Stimulated activated CD8-positive, alpha-beta memory T cell treated with anti-CD3 and anti-CD28 coated beads, Interleukin-12 subunit alpha, Interleukin-12 subunit beta, amount 100 ng/mL, for 1 hour (primary cell): ENCODE results near the gene FEM1A.
"Not testable (repeated sequence)": the region's sequence is repeated elsewhere in the genome, so short reads cannot be mapped to it uniquely, and the experiment has no call there.

ENCODE experiments used
- DNase-seq: peaks from one replicate; pipeline ENCODE4 v3.0.0-alpha.2; 2020; ENCODE audit warnings: low read depth

The FEM1A gene

DNA sequence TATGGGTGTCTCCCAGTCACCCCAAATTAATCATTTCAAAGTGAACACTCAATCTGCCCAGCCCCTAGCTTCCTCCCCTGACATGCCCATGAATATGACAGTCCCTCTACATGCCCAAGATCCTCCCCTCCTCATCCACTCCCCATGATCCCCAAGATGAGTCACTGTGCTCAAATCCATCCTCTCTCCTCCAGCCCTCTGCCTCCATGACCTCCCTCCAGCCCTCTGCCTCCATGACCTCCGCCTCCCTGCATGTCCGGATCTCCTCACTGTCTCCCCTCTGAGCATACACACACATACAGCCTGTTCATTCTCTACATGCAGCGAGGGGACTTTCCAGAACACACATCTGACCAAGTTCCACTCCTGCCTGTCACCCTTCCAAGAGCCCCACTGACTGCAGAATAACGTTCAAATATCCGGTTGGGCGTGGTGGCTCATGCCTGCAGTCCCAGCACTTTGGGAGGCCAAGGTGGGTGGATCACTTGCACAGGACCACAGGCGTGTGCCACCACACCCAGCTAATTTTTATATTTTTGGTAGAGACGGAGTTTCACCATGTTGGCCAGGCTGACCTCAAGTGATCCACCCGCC is 18.4 kb upstream of the FEM1A start:
- DNase-seq = no peak

DNA sequence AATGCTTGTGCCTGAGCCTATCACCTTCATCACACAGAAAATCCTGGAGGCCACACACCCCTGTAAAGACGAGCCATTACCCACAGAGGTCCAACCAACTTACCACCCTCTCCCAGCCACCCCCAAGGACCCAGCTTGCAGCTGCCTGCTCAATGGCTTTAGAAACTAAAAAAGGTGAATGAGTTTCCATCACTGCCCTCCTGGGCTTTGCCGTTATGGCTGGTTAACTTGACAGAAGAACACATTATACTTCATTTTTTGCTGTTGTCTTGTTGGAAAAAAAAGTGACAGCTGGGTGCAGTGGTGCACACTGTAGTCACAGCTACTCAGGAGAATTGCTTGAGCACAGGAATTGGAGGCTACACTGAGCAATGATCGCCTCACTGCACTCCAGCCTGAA is 17.4 kb upstream of the FEM1A start:
- DNase-seq = no peak

- no peak for DNase-seq
These were observed 15.8 kb upstream of the FEM1A start for GRCh38 chr19:4775627-4776152.

GRCh38 chr19:4776436-4777211 is 14.9 kb upstream of the FEM1A start:
- DNase-seq = no peak

GRCh38 chr19:4778124-4778523 is 13.4 kb upstream of the FEM1A start:
- not testable (repeated sequence) for DNase-seq

DNA sequence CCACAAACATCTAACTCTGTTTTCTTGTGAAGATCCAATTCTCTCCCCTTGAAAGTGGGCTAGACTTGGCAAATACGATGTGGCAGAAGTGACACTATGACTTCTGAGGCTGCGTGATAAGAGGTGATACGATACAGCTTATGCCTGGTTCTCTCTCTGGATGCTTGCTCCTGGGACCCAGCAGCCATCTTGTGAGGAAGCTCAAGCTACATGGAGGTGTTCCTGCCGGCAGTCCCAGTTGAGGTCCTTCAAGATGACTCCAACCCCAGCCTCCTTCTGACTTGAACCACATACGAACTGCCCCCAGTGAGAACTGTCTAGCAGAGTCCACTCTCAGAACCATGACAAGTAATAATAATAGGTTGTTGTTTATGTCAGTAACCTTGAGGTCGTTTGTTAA is 10.7 kb upstream of the FEM1A start:
- DNase-seq = no peak

DNA sequence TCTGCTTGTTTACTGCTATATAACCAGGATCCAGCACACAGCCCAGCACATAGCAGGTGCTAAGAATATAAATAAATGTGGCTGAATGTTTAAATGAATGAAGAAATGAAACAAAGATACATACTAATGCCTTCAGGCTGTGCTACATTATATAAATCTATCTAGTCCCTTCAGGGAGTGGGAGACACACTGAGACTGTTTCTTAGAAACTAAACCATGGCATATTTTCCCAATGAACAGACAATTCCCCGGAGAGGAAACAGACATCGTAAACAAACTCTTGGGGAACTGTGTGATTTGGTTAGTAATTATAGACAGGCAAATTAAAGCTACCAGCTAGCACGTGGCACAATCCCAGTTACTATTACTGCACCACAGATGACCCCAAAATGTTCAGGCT is 9.7 kb upstream of the FEM1A start:
- no peak for DNase-seq

DNA sequence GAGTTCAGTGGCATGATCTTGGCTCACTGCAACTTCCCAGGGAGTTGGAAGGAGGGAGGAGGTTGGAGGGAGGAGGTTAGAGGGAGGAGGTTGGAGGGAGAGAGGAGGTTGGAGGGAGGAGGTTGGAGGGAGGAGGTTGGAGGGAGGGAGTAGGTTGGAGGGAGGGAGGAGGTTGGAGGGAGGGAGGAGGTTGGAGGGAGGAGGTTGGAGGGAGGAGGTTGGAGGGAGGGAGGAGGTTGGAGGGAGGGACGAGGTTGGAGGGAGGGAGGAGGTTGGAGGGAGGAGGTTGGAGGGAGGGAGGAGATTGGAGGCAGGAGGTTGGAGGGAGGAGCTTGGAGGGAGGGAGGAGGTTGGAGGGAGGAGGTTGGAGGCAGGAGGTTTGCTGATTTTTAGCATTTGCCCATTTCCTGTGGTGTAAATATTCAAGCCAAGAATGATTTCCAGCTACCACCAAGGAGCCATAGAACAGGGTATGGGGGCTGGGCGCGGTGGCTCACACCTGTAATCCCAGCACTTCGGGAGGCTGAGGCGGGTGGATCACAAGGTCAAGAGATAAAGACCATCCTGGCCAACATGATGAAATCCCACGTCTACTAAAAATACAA is 5.0 kb upstream of the FEM1A start:
- DNase-seq = not testable (repeated sequence)

DNA sequence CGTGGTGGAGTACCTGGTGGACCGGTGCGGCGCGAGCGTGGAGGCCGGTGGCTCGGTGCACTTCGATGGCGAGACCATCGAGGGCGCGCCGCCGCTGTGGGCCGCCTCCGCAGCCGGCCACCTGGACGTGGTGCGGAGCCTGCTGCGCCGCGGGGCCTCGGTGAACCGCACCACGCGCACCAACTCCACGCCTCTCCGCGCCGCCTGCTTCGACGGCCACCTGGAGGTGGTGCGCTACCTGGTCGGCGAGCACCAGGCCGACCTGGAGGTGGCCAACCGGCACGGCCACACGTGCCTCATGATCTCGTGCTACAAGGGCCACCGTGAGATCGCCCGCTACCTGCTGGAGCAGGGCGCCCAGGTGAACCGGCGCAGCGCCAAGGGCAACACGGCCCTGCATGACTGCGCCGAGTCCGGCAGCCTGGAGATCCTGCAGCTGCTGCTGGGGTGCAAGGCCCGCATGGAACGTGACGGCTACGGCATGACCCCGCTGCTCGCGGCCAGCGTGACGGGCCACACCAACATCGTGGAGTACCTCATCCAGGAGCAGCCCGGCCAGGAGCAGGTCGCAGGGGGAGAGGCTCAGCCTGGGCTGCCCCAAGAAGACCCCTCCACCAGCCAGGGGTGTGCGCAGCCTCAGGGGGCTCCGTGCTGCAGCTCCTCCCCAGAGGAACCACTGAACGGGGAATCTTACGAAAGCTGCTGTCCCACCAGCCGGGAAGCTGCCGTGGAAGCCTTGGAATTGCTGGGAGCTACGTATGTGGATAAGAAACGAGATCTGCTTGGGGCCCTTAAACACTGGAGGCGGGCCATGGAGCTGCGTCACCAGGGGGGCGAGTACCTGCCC is 708 bp downstream of the FEM1A start:
- not testable (repeated sequence) for DNase-seq

GRCh38 chr19:4792866-4793195 is 1.3 kb downstream of the FEM1A start:
- DNase-seq = not testable (repeated sequence)

- not testable (repeated sequence) for DNase-seq
These were observed 1.7 kb downstream of the FEM1A start for GRCh38 chr19:4793278-4793677.

DNA sequence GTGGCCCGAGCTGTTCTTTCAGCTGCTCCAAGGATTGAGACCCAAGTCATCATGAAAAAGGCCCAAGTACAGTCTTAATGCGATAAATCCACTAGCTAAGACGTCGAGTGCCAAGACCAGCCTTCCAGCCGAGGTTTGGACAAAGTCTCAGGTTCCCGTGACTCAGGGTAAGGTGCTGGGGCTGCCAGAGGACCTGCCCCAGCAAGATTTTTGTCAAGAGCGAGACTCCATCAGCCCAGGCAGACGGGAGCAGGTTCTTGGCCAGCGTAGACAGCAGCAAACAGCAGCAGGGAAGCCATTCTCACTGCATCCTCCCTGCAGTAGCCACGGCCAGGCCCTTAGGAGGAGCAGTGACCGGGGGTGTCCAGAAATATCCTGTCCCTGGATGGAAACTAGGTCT is 3.4 kb downstream of the FEM1A start:
- DNase-seq = no peak

- no peak for DNase-seq
These were observed 3.9 kb downstream of the FEM1A start for GRCh38 chr19:4795400-4795799.

DNA sequence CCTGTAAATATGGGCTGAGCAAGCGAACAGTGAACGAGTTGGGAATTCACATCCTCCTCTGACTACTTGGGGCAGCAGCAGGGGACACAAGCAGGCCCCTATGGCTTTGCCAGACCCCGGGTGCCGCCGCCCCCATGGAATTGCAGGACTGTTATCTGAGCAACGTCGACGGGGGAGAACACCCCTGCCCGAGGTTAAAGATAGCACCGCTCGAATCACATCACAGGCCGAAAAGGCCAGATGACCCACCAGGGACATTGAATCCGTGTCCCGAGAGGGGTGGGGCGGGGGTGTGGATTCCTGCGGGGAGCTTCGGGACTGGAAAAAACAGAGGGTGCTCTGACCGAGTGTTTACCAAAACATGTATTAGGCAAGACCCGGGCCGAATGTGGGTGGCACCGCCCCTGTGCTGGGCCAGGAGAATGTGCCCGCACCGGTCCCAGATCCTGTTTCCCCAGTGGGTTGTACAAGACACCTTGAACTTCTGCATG is 9.1 kb downstream of the FEM1A start:
- DNase-seq = no peak

DNA sequence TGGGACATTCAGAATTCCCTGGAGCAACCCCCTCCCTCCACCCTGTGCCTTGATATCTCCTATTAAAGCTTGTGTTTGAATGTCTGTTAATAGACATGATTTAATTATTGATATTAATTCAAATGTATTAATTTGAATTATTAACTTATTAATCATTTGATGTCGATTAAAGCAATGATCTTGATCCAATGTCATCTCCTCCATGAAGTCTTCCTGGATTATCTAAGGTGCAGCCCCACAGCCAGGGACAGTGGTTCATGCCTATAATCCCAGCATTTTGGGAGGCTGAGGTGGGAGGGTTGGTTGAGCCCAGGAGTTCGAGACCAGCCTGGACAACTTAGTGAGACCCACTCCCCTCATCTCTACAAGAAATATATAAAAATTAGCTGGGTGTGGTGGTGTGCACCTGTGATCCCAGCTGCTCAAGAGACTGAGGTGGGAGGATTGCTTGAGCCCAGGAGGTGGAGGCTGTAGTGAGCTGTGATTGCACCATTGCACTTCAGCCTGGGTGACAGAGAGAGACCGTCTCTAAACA is 9.6 kb downstream of the FEM1A start:
- no peak for DNase-seq

GRCh38 chr19:4802711-4803110 is 11.2 kb downstream of the FEM1A start:
- DNase-seq = no peak

- peak; percentile 35 for DNase-seq
These were observed 12.5 kb downstream of the FEM1A start for GRCh38 chr19:4803736-4804695.

- not testable (repeated sequence) for DNase-seq
These were observed 13.6 kb downstream of the FEM1A start for GRCh38 chr19:4805140-4805539.

DNA sequence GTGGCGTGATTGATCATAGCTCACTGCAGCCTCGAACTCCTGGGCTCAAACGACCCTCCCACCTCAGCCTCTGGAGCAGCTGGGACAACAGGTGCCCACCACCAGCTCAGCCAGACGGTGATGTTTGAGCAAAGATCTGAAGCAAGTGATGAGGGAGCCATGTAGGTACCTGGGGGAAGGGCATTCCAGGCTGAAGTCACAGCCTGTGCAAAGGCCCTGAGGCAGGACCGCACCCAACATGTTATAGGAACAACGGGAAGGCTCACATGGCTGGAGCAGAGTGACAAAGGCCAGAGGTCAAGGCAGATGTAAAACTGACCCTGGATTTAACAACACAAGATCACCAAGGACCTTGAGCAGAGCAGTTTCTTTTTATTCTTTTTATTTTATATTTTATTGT is 14.8 kb downstream of the FEM1A start:
- no peak for DNase-seq

DNA sequence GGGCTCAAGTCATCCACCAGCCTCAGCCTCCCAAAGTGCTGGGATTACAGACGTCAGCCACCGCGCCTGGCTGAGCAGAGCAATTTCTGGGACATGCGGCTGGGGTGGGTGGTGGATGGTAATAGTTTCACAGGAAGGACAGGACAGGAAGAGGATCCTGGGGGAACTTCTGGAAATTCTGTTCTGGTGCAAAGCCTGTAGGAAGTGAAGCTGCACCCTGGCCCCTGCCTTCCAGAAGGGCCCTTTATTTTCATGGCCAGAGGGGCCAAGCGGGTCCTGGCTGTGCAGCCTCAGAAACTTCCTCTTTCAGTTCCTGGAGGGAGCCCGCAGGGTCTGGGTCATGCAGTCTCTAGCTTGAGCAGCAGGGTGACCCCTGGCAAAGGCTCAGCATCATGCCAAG is 15.7 kb downstream of the FEM1A start:
- DNase-seq = no peak
